Neural progenitor cell (in vitro differentiated cells): Measurements from ENCODE around the gene RARRES2. TPM values are rescaled to one million over a fixed set of nuclear protein-coding genes. Genes with fewer than 3 reads are reported as not detected.

ENCODE experiments used
- DNase-seq: peaks from one replicate; pipeline ENCODE4 v3.0.0-alpha.2; 2016; ENCODE audit warnings: low spot score
- H2AFZ ChIP-seq: fragments of 200-600 bp; sonication (generic); replicated peaks from 2 replicates; pipeline ENCODE4 v1.6.1; 2016; ENCODE audit warnings: antibody characterized with exemption
- H3F3A ChIP-seq: fragments of 200-600 bp; sonication (generic); 2 replicates; pipeline ENCODE4 v1.6.1; 2016; ENCODE audit warnings: antibody characterized with exemption, low read depth
- H3K27ac ChIP-seq: fragments of 200-600 bp; sonication (generic); 2 replicates; pipeline ENCODE4 v1.5.1; 2016; ENCODE audit warnings: mild to moderate bottlenecking
- H3K27me3 ChIP-seq: fragments of 200-600 bp; sonication (generic); 2 replicates; pipeline ENCODE4 v1.6.1; 2016; ENCODE audit warnings: mild to moderate bottlenecking, moderate library complexity
- H3K36me3 ChIP-seq: fragments of 200-600 bp; sonication (generic); 2 replicates; pipeline ENCODE4 v1.5.1; 2016
- H3K4me1 ChIP-seq: fragments of 200-600 bp; sonication (generic); 2 replicates; pipeline ENCODE4 v1.6.1; 2016; ENCODE audit warnings: mixed run types
- H3K4me2 ChIP-seq: fragments of 200-600 bp; sonication (generic); 2 replicates; pipeline ENCODE4 v1.6.1; 2016
- H3K4me3 ChIP-seq: fragments of 200-600 bp; sonication (generic); 2 replicates; pipeline ENCODE4 v1.5.1; 2016
- H3K79me2 ChIP-seq: fragments of 200-600 bp; sonication (generic); 2 replicates; pipeline ENCODE4 v1.6.1; 2016; ENCODE audit warnings: low read depth
- H3K9ac ChIP-seq: fragments of 200-600 bp; sonication (generic); 2 replicates; pipeline ENCODE4 v1.6.1; 2016
- H3K9me3 ChIP-seq: fragments of 200-600 bp; sonication (generic); 2 replicates; pipeline ENCODE4 v1.5.1; 2016; ENCODE audit warnings: low read depth
- H4K20me1 ChIP-seq: fragments of 200-600 bp; sonication (generic); 2 replicates; pipeline ENCODE4 v1.6.1; 2016; ENCODE audit warnings: low read depth
- H3K27ac Mint-ChIP-seq: 3 replicates; pipeline ENCODE4 v1.8.0; 2021; ENCODE audit warnings: mixed read lengths
- H3K27me3 Mint-ChIP-seq: 2 replicates; pipeline ENCODE4 v1.8.0; 2022; ENCODE audit warnings: low read depth, mild to moderate bottlenecking, inconsistent platforms, moderate library complexity, mixed read lengths; ENCODE audit not compliant: insufficient read depth
- H3K36me3 Mint-ChIP-seq: 3 replicates; pipeline ENCODE4 v1.8.0; 2021; ENCODE audit warnings: mixed read lengths
- H3K4me1 Mint-ChIP-seq: 3 replicates; pipeline ENCODE4 v1.8.0; 2021; ENCODE audit warnings: mixed read lengths
- H3K4me3 Mint-ChIP-seq: 3 replicates; pipeline ENCODE4 v1.8.0; 2021; ENCODE audit warnings: mild to moderate bottlenecking, moderate library complexity, mixed read lengths
- H3K9me3 Mint-ChIP-seq: 3 replicates; pipeline ENCODE4 v1.8.0; 2020; ENCODE audit warnings: mixed read lengths
- EZH2 ChIP-seq: fragments of 200-600 bp; sonication (generic); IDR thresholded peaks from 2 replicates; pipeline ENCODE4 v1.6.1; 2017; ENCODE audit warnings: antibody characterized with exemption, mild to moderate bottlenecking, moderate library complexity
- EZH2phosphoT487 ChIP-seq: fragments of 200-600 bp; sonication (generic); IDR thresholded peaks from 2 replicates; pipeline ENCODE4 v1.6.1; 2017; ENCODE audit warnings: antibody characterized with exemption
- total RNA-seq: library from RNA; depleted of rRNA; stranded (reverse); fragments of >200 nt; gene quantifications from 2 replicates; pipeline ENCODE4 v1.2.3, GENCODE V29; 2015; ENCODE audit warnings: low replicate concordance
- TF ChIP-seq, protein P1 (sequence below): fragments of 200-600 bp; sonication (generic); IDR thresholded peaks from 2 replicates; pipeline ENCODE4 v1.5.1; 2017; ENCODE audit warnings: antibody characterized with exemption, mild to moderate bottlenecking

RARRES2 gene
- total RNA-seq, 1 donor from 2014 or later: 0.19 TPM

- Mint-ChIP-seq H3K4me1 (peaks cover 84% of the 10 kb centered on the region), H3K27ac (peak overlapping the region; percentile 99), H3K4me3 (peak overlapping the region; percentile 79), H3K27me3 (peaks cover 17% of the 10 kb centered on the region), H3K9me3 (no peaks in the 10 kb centered on the region), H3K36me3 (peaks cover 7% of the 10 kb centered on the region)
- Histone ChIP-seq H3F3A (peaks cover 71% of the 10 kb centered on the region), H3K4me2 (peak overlapping the region; percentile 79), H3K36me3 (no peaks in the 10 kb centered on the region), H3K79me2 (peaks cover 77% of the 10 kb centered on the region), H2AFZ (no peak overlapping the region), H3K9me3 (no peaks in the 10 kb centered on the region), H3K27ac (peak overlapping the region; percentile 84), H3K27me3 (no peaks in the 10 kb centered on the region), H4K20me1 (peaks cover 46% of the 10 kb centered on the region), H3K4me1 (peaks cover 69% of the 10 kb centered on the region), H3K9ac (no peak overlapping the region), H3K4me3 (peak overlapping the region; percentile 36)
- TF ChIP-seq EZH2: no peak
- TF ChIP-seq, protein P1, sequence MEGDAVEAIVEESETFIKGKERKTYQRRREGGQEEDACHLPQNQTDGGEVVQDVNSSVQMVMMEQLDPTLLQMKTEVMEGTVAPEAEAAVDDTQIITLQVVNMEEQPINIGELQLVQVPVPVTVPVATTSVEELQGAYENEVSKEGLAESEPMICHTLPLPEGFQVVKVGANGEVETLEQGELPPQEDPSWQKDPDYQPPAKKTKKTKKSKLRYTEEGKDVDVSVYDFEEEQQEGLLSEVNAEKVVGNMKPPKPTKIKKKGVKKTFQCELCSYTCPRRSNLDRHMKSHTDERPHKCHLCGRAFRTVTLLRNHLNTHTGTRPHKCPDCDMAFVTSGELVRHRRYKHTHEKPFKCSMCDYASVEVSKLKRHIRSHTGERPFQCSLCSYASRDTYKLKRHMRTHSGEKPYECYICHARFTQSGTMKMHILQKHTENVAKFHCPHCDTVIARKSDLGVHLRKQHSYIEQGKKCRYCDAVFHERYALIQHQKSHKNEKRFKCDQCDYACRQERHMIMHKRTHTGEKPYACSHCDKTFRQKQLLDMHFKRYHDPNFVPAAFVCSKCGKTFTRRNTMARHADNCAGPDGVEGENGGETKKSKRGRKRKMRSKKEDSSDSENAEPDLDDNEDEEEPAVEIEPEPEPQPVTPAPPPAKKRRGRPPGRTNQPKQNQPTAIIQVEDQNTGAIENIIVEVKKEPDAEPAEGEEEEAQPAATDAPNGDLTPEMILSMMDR: no peak
- DNase-seq: peak; percentile 58
These were observed 40.9 kb upstream of the RARRES2 start for GRCh38 chr7:150382123-150382843.

DNA sequence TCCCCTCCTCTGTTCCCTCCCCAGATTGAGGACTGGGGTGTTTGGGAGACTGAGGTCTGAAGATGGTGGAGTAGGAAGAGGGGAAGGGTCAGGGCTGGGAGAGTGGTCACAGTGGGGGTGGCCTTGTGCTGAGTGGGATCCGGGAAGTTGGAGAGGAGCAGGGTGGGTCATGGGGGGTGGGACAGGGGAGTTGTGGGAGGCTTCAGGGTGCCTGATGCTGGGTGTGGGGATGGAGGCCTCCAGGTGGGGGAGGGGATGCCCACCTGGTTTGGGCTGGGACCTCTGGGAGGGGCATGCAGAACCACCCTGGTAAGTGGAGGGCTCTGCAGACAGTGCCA, 40.3 kb upstream of the RARRES2 start:
- Histone ChIP-seq H3K9me3 (no peaks in the 10 kb centered on the region), H3K9ac (no peak overlapping the region), H3K4me3 (no peak overlapping the region), H3K4me1 (peaks cover 68% of the 10 kb centered on the region), H3F3A (peaks cover 75% of the 10 kb centered on the region), H2AFZ (no peak overlapping the region), H3K79me2 (peaks cover 71% of the 10 kb centered on the region), H3K36me3 (no peaks in the 10 kb centered on the region), H3K27ac (peak overlapping the region; percentile 84), H4K20me1 (peaks cover 47% of the 10 kb centered on the region), H3K4me2 (peak overlapping the region; percentile 79), H3K27me3 (no peaks in the 10 kb centered on the region)
- peaks cover 17% of the 10 kb centered on the region for H3K27me3 Mint-ChIP-seq
- peaks cover 5% of the 10 kb centered on the region for H3K36me3 Mint-ChIP-seq
- peaks cover 84% of the 10 kb centered on the region for H3K4me1 Mint-ChIP-seq
- no peak overlapping the region for H3K27ac Mint-ChIP-seq
- H3K4me3 Mint-ChIP-seq: no peak overlapping the region
- TF ChIP-seq EZH2phosphoT487: no peak
- no peak for TF ChIP-seq EZH2
- TF ChIP-seq, protein P1: no peak
- no peaks in the 10 kb centered on the region for H3K9me3 Mint-ChIP-seq
- no peak for DNase-seq

DNA sequence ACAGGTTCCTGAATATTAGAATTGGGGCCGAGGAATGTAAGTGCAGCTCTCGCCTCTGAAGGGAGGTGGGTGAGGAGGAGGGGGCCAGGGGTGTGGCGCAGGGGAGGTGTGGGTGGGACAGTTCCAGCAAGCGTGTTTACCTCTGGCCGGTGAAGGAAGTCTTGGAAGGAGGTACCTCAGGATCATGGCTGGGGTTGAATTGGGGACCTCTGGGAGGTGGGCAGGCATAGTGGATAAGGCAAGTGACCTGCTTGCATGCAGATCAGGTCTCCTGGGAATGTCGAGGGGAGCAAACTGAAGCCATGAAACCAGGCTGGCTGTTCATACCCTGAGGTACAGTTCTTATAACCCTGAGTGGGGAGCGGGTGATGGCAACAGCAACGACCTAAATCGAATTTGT, 39.7 kb upstream of the RARRES2 start:
- DNase-seq: peak; percentile 1
- Histone ChIP-seq H3K4me1 (peaks cover 62% of the 10 kb centered on the region), H2AFZ (no peak overlapping the region), H3K36me3 (no peaks in the 10 kb centered on the region), H3K4me2 (peak overlapping the region; percentile 95), H3K27me3 (no peaks in the 10 kb centered on the region), H3K27ac (no peak overlapping the region), H3K9ac (no peak overlapping the region), H3K79me2 (peaks cover 65% of the 10 kb centered on the region), H3K9me3 (no peaks in the 10 kb centered on the region), H3F3A (peaks cover 78% of the 10 kb centered on the region), H3K4me3 (peak overlapping the region; percentile 98), H4K20me1 (peaks cover 54% of the 10 kb centered on the region)
- Mint-ChIP-seq H3K36me3 (peaks cover 5% of the 10 kb centered on the region), H3K4me1 (peaks cover 84% of the 10 kb centered on the region), H3K4me3 (peak overlapping the region; percentile 95), H3K27me3 (peaks cover 19% of the 10 kb centered on the region), H3K27ac (peak overlapping the region; percentile 89), H3K9me3 (no peaks in the 10 kb centered on the region)
- no peak for TF ChIP-seq EZH2phosphoT487

- Histone ChIP-seq H3K4me1 (peaks cover 56% of the 10 kb centered on the region), H3K27ac (no peak overlapping the region), H3K79me2 (peaks cover 58% of the 10 kb centered on the region), H3K27me3 (no peaks in the 10 kb centered on the region), H3K4me2 (peak overlapping the region; percentile 95), H3K36me3 (no peaks in the 10 kb centered on the region), H3K4me3 (peak overlapping the region; percentile 98), H2AFZ (no peak overlapping the region), H3F3A (peaks cover 72% of the 10 kb centered on the region), H3K9ac (peak overlapping the region; percentile 82), H4K20me1 (peaks cover 58% of the 10 kb centered on the region), H3K9me3 (no peaks in the 10 kb centered on the region)
- peak; percentile 1 for DNase-seq
- H3K27ac Mint-ChIP-seq: peak overlapping the region; percentile 89
- peaks cover 10% of the 10 kb centered on the region for H3K36me3 Mint-ChIP-seq
- H3K9me3 Mint-ChIP-seq: no peaks in the 10 kb centered on the region
- no peak for TF ChIP-seq EZH2
- H3K4me1 Mint-ChIP-seq: peaks cover 83% of the 10 kb centered on the region
- H3K27me3 Mint-ChIP-seq: peaks cover 19% of the 10 kb centered on the region
- peak overlapping the region; percentile 95 for H3K4me3 Mint-ChIP-seq
These were observed 39.0 kb upstream of the RARRES2 start for GRCh38 chr7:150380463-150380862.
